Right kidney (tissue), 1 donor: ENCODE results near the gene MOCS1.

Experiments
- DNase-seq: peaks from one replicate; pipeline ENCODE4 v3.0.0-alpha.2; 2016

The MOCS1 gene

DNA sequence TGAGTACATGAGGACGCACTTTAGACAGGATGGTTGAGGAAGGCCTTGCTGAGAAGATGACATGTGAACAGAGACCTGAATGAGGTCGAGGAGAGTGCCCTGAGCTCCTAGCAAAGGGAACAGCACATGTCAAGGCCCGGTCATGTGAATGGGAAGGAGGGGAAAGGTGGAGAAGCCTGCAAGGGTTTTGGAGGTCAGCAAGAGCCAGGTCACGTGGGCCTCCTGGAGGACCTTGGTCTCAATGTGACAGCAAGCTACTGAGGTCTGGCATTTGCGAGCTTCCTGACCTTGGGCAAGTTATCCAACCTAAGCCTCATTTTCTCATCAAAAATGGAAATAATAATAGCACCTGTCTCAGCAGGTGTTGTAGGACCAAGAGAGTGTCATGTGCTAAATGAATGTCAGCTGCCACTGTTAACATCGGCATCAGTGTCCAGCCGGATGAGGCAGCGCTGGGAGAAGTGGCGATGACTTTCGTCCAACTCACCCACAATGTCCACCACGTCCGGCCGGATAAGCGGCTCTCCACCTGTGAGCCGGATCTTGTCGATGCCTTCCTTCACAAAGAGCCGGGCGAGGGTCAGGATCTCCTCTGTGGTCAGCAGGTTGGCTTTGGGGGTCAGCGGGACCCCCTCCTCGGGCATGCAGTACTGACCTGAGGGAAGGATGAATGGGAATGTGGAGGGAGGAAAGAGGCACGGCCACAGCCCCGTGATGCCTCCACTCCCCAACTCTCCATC is 8.9 kb downstream of the MOCS1 start:
- no peak for DNase-seq

DNA sequence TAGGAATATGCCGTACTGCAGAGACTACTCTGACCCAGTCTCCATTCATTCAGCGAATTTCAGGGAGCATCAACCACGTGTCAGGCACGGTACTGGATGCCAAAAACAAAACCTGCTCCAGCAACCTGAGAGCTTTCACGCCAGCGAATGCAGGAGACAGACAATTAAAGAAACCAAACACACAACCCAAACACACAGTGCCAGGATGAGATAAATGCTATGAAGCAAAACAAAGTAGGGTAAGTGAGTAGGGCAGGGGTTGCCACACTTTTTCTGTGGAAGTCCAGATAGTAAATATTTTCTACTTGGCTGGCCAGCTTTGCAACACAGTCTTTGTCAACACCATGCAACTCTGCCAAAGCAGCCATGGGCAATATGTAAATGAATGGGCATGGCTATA is 10.0 kb downstream of the MOCS1 start:
- no peak for DNase-seq

DNA sequence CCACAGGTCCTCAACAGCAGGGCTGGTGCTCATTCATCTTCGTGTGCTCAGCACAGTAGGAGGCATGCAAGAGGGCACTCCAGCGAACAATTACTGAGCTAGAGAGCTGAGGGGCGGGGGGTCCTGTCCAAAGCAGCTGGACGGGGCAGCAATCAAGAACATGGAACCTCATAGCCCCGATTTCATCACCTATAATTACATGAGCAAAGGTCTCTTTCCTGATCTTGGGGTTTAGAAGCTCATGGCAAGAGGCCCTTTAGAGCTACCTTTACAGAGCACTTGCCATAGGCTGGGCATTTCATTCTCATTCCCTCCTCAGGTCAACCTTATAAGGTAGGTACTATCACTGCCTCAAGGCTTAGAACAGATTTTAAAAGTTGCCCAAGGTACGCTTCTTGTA is 10.4 kb downstream of the MOCS1 start:
- no peak for DNase-seq

DNA sequence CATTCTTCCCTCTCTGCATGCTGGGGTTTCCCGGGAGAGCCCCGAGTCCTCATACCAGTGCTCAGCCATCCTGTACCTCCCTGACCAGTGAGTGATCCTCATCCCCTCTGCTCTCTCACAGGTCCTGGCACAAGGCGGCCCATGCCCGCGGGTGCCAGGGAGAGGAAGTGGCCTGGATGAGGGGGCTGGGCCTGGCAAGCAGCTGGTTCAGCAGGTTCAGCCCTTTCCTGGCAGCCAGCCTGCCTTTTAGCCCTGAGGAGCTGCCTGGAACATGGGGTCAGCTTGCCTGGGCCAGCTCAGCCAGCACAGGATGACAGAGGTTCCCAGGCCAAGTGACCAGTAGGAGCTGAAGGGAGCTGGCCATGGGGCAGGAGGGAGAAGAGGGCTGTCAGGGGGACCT is 10.9 kb downstream of the MOCS1 start:
- no peak for DNase-seq

DNA sequence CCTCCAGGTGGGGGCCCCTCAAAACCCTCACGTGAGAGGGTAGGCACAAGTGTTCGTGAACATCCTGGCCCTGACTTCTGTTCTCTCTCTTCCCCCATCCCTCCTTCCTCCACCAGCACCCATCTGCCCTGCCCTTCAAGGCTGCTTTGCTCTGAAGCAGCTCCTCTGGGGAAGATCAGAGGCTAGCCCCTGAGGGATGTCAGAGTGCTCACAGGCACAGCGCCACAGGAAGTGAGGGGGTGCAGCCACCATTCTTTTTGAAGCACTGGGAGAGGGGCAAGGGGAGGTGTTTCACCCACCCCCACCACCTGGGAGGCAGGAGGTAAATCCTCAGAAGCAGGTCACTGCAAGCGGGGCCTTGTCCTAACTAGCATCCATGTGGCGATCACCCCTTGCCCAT is 11.4 kb downstream of the MOCS1 start:
- DNase-seq: no peak

DNA sequence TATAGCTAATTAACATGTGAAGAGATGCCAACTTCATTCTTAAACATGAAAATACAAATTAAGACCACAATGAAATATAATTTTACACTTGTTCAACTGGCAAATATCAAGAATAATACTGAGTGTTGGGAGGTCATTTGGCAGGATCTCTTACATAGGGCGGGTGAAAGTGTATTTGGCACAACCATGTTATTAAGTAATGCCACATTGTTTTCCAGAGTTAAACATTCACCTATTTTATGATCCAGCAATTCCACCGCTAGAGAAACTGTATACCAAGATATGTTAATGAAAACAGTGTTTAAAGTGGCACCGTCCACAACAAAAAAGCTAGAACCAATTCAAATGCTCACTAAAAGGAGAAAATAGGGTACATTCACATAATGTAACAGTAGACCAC is 14.1 kb downstream of the MOCS1 start:
- DNase-seq: no peak

DNA sequence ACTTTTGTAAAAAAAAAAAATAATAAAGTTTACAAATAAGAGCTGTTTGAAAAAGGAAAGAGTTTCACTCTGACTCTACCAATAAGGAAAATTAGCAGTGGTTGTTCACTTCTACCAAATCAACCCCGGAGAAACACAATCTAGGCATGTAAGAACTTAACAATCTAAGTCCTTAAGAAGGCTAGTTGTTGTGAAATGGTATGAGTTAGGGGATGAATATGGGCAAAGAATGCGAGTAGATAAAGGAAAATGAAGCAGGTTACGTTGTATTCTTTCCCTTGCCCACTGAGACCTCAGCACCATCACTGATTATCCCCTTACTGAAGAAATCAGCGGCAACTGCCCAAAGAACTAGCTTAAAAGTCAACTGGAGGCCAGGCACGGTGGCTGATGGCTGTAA is 15.4 kb downstream of the MOCS1 start:
- no peak for DNase-seq

DNA sequence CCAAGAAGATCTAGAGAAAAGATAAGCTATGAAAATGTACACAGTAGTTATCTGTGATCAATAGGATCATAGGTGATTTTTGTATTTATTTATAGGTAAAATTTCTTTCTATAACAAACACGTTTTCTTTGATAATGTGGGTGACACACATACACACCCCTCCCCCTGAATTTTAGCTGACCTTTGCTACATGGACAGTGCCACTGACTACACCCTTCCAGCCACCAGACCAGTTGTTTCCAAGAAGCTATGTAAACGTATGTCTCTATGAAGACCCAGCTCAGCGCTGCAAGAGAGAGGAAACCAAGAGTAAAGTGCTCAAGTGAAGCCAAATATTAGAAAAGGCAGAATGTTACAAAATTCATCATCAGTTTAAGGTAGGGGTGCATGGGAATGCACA is 16.3 kb downstream of the MOCS1 start:
- DNase-seq: no peak

DNA sequence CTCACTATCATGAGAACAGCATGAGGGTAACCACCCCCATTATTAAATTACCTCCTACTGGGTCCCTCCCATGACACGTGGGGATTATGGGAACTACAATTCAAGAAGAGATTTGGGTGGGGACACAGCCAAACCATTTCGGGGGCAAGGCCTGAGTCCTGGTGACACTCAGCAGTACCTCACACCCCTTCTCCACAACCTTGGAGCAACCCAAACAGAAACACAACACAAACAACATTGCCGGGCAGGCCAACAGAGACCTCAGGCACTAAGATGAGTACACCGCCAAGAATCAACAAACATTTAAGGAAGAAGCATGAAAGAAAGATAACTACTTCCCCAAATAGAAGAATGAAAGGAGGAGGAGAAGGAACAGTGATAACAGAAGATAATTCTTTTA is 16.9 kb downstream of the MOCS1 start:
- no peak for DNase-seq

DNA sequence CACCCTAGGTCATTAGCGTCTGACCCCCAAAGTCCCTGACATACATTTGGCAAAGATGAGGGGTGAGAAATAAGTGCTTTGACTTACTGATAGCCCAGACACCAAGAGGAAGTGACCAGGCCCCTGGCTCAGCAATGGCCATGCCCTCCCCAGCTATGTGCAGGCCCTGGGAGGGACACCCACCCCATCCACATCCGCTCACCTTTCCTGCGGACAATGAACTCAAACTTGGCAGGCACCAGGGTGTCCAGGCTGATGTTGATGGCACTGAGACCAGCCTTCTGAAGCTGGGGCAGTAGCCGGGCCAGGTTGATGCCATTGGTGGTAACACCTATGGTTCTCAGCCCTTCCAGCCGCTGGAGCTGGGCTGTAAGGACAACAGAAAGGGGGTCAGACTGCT is 18.4 kb downstream of the MOCS1 start:
- no peak for DNase-seq

DNA sequence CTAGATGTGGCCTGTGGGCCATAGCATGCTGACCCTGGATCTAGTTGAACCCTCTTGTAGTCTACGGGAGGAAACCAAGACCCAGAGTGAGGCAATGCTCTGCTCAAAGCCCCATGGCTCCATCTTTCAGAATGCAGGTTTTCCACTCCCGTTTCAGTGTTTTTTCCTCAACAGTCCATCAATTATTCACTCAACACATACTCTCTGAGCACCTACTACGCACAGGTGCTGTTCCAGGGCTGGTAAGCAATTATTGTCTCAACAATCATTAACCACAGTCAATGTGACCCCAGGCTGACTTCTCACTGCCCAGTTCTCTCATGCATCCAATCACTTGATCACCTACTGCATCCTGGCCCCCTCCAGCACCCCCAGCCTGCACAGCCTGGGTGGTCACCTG is 20.0 kb downstream of the MOCS1 start:
- no peak for DNase-seq

DNA sequence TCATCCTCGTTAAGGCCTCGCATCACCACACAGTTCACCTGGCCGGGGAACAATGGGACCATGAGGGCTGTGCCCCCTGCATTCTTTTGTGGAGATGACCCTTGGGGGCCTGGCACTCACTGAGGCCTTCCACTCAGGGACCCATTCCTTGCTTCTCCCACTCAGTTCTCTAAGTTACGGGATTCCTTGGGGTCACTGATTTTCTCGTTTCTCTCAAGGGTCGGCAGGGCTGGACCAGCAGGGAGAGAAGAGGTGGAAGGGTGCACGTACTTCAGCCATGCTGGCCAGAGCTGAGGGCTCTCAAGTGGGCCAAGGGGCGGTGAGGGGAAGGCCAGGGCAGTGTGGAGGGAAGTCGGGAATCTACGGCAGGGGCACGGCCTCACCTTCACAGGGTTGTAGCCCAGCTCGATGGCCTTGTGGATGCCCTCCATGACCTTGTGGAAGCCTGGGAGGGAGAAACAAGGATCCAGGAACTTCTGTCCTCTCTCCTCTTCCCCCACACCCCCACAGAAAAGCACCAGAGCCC is 20.8 kb downstream of the MOCS1 start:
- DNase-seq: no peak

DNA sequence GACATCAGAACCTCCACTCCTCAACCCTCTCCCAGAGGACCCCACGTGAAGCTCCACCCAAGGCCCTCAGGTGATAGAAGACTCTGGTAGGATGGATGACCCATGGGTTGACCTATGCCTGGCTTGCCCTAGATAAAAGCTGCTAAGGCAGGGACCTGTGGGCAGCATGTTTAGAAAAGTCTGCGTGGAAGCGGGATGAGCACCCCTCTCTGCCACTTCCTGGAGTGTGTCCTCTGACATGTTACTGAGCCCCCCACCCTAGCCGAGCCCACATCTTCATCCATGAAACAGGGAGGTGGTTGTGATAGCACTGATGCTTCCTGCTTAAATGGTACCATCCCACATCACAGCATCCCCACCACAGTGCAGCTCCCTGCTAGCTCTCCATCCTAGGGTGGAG is 21.8 kb downstream of the MOCS1 start:
- DNase-seq: no peak

DNA sequence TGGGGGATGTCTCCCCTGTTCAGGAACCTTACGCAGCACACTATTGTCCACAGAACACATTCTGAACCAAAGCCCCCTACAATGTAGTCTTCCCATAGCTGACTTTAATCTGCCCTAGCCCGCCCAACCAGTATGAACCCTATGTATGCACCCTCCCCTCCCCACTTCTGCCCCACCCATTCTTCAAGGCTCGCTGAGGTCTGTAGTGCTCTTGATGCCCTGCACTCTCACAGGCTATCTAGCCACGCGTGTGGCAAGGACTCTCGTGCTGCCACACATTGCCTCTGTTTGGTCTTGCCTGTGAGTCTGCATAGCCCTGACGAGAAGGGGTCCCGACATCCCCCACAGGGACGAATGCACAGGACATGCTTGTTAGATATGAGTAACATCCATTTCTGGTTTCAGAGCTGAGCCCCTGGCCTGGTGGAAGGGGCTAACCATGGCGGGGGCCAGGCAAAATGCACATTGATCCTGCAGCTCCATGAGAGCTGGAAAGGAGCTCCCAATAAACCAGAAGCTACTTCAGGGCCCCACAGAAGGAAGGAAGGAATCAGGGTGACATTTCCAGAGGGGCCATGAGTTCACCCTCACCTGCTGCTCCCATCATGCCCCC is 22.6 kb downstream of the MOCS1 start:
- no peak for DNase-seq

DNA sequence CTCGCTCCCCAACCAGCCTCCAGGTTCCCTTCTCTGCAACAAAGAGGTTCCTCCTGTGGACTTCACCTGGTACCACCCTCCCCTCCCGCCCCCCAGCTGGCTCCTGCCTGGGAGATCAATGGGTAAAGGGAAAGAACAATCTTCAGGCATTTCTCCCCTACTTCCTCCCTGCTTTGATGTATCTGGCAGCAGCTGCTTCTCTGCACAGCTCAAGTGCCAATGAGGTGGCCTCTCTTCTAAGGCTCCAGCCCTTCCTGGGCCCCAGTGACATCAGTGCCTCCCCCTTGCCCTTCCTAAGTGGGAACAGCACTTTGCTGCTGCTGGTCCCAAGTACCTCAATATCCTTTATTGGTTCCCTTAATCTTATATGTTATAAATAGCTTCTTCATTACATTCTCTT is 23.5 kb downstream of the MOCS1 start:
- DNase-seq: no peak

DNA sequence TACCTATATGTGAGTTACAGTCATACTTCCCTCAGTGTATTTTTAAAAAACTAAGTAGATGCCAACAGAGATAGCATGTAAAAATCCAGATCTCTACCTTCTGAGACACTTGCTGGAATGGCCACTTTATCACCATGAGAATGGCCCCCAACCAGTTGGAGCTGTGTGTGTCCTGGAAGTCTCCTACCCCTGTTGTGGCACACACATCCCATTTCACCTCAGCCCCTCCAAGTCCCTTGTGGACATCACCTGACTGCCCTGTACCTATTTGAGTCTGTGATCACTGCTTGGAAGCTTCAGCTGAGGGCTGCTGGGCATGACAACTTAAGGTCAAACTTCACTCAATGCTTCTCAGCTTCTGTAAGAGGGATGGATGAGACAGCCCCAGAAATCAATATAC is 24.1 kb downstream of the MOCS1 start:
- DNase-seq: no peak

DNA sequence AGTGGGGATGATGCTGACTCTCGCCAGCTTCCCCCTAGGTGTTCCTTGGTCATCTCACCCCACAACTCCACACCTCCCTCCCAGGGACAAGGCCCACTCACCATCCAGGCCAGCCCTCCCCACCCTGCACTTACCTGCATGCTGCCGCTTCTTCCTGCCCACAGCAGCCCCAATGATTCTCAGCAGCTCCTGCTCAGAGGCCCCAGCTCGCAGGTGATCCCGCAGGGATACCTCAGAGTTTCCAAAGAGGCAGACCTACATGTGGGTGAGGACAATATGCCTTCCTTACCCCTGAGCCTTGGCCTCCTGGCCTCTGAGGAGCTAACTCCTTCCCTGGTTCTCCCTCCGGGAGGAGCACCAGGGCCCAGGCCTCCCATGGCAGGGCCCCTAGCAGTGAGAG is 24.6 kb downstream of the MOCS1 start:
- no peak for DNase-seq

DNA sequence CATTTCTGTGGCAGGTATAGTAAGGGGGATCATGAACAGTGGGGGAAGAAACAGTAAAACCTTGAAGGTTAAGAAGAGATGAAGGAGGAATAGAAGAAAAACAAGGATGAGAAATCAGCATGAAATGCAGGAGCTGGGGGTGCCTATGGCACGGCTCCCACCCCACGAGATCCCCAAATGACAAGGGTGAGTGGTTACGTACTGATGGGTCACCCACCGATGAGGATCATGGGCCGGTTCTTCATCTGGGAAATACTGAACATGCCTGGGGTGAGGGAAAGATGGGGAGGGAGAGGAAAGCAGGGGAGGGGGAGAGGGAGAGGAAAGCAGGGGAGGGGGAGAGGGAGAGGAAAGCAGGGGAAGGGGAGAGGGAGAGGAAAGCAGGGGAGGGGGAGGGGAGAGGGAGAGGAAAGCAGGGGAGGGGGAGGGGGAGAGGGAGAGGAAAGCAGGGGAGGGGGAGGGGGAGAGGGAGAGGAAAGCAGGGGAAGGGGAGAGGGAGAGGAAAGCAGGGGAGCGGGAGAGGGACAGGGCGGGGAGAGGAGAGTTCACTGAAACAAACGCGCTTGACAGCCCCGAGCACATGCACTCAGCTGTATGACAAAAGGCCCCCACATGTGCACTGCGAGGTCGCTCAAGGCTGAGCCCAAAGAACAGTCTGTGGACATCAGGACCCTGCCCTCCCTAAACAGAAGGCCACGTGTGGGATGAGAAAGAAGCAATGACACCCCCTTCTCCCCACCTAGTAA is 25.3 kb downstream of the MOCS1 start:
- DNase-seq: no peak

DNA sequence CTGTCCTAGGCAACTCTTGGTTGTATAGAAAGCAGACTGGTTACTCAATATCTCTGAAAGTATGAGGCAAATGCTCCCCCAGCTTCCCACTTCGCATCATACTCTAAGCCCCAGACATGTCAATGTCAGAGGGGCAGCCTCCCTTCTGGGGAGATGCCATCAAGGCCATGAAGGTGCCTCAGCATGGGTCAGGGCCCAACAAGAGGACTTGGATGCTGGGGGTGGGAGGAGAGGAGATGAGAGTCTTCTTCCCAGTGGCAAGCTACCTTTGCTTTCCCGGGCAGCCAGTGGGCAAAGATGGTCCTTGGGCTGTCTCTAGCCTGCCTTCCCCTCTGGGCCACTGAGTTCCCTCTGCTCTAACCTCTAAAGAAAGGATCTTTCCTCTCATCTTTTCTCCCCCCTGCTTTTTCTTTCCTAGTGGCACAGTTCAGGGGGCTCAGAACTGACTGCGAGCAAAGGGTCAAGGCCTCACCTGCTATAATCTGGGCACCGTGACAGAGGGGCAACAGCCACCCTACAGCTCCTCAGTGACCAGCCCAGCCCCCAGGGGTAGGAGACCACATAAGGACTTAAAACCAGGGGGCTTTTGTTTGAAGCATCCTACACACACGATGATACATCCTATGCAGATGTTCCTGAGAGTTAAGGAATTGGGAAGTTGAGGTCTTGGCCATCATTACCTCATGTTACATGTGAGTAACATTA is 26.2 kb downstream of the MOCS1 start:
- no peak for DNase-seq

DNA sequence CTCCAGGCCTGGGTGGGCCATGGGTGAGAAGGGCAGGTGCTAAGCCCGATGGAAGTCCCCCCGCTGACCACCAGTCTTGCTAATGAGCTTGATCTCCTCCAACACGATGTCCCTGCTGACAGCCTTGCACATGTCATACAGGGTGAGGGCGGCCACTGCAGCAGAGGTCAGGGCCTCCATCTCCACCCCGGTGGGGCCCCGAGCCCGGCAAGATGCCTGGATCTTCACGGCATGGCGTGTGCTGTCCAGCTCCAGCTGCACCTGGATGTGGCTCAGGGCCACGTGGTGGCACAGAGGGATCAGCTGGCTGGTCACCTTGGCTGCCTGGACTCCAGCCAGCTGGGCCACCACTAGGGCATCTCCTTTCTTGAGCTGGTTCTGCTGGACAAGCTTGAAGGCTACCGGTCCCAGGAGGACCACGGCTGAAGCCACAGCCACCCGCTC is 27.9 kb downstream of the MOCS1 start:
- DNase-seq: no peak

DNA sequence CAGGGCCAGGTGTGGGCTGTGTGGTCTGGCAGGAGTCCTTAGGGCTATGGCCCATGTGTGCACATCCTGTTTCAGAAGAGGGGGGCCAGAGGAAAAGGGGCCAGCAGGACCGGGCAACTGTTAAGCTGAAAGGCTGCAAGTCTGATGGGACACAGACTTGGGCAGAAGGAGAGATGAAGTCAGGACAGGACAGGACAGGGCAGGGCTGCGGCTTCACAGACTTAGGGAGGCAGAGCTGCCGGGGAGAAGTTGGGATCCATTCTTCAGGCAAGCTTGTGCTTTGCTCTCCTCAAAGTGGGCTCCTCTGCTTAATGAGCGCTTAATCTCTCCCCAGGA is 28.7 kb downstream of the MOCS1 start:
- no peak for DNase-seq

DNA sequence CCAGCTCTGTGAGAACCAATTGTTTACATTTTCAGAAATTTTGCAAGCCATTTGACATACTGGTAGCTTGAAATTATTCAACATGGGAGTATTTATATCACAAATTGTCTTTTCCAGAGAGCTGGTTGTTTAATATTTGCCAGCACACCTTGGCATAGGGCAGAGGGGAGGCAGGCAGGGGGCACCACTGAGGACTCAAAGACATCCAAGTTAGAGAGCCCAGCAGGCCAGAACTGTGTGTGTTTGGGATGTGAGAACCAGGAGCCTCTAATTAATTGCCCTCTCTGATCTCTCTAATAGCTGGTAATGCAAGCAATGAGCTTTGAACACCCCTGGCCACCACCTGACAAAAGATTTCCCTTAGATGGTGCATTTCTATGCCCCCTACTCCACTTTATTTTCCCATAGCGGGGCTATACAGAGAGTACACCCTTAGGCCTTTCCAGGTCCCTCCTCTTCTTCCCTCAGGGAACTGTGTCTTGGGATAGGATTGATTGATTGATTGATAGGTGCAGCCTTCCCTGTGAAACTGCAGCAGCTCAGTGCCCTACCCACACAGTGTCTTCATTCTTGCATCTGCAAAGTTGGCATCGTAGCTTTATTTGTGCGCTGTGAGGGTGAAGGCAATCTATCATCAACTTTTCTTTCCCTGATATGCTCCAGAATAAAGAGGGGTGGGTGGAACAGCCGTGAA is 29.2 kb downstream of the MOCS1 start:
- DNase-seq: no peak
